Neural progenitor cell (in vitro differentiated cells): ENCODE data around the gene PRDM11. TPM values are rescaled to one million over a fixed set of nuclear protein-coding genes. Genes with fewer than 3 reads are reported as not detected.

Experiments
- DNase-seq: peaks from one replicate; pipeline ENCODE4 v3.0.0-alpha.2; 2016; ENCODE audit warnings: low spot score
- H2AFZ ChIP-seq: fragments of 200-600 bp; sonication (generic); replicated peaks from 2 replicates; pipeline ENCODE4 v1.6.1; 2016; ENCODE audit warnings: antibody characterized with exemption
- H3F3A ChIP-seq: fragments of 200-600 bp; sonication (generic); 2 replicates; pipeline ENCODE4 v1.6.1; 2016; ENCODE audit warnings: antibody characterized with exemption, low read depth
- H3K27ac ChIP-seq: fragments of 200-600 bp; sonication (generic); 2 replicates; pipeline ENCODE4 v1.5.1; 2016; ENCODE audit warnings: mild to moderate bottlenecking
- H3K27me3 ChIP-seq: fragments of 200-600 bp; sonication (generic); 2 replicates; pipeline ENCODE4 v1.6.1; 2016; ENCODE audit warnings: mild to moderate bottlenecking, moderate library complexity
- H3K36me3 ChIP-seq: fragments of 200-600 bp; sonication (generic); 2 replicates; pipeline ENCODE4 v1.5.1; 2016
- H3K4me1 ChIP-seq: fragments of 200-600 bp; sonication (generic); 2 replicates; pipeline ENCODE4 v1.6.1; 2016; ENCODE audit warnings: mixed run types
- H3K4me2 ChIP-seq: fragments of 200-600 bp; sonication (generic); 2 replicates; pipeline ENCODE4 v1.6.1; 2016
- H3K4me3 ChIP-seq: fragments of 200-600 bp; sonication (generic); 2 replicates; pipeline ENCODE4 v1.5.1; 2016
- H3K79me2 ChIP-seq: fragments of 200-600 bp; sonication (generic); 2 replicates; pipeline ENCODE4 v1.6.1; 2016; ENCODE audit warnings: low read depth
- H3K9ac ChIP-seq: fragments of 200-600 bp; sonication (generic); 2 replicates; pipeline ENCODE4 v1.6.1; 2016
- H3K9me3 ChIP-seq: fragments of 200-600 bp; sonication (generic); 2 replicates; pipeline ENCODE4 v1.5.1; 2016; ENCODE audit warnings: low read depth
- H4K20me1 ChIP-seq: fragments of 200-600 bp; sonication (generic); 2 replicates; pipeline ENCODE4 v1.6.1; 2016; ENCODE audit warnings: low read depth
- H3K27ac Mint-ChIP-seq: 3 replicates; pipeline ENCODE4 v1.8.0; 2021; ENCODE audit warnings: mixed read lengths
- H3K27me3 Mint-ChIP-seq: 2 replicates; pipeline ENCODE4 v1.8.0; 2022; ENCODE audit warnings: low read depth, mild to moderate bottlenecking, inconsistent platforms, moderate library complexity, mixed read lengths; ENCODE audit not compliant: insufficient read depth
- H3K36me3 Mint-ChIP-seq: 3 replicates; pipeline ENCODE4 v1.8.0; 2021; ENCODE audit warnings: mixed read lengths
- H3K4me1 Mint-ChIP-seq: 3 replicates; pipeline ENCODE4 v1.8.0; 2021; ENCODE audit warnings: mixed read lengths
- H3K4me3 Mint-ChIP-seq: 3 replicates; pipeline ENCODE4 v1.8.0; 2021; ENCODE audit warnings: mild to moderate bottlenecking, moderate library complexity, mixed read lengths
- H3K9me3 Mint-ChIP-seq: 3 replicates; pipeline ENCODE4 v1.8.0; 2020; ENCODE audit warnings: mixed read lengths
- CTCF ChIP-seq: fragments of 200-600 bp; sonication (generic); IDR thresholded peaks from 2 replicates; pipeline ENCODE4 v1.5.1; 2017; ENCODE audit warnings: antibody characterized with exemption, mild to moderate bottlenecking
- EZH2 ChIP-seq: fragments of 200-600 bp; sonication (generic); IDR thresholded peaks from 2 replicates; pipeline ENCODE4 v1.6.1; 2017; ENCODE audit warnings: antibody characterized with exemption, mild to moderate bottlenecking, moderate library complexity
- EZH2phosphoT487 ChIP-seq: fragments of 200-600 bp; sonication (generic); IDR thresholded peaks from 2 replicates; pipeline ENCODE4 v1.6.1; 2017; ENCODE audit warnings: antibody characterized with exemption
- total RNA-seq: library from RNA; depleted of rRNA; stranded (reverse); fragments of >200 nt; gene quantifications from 2 replicates; pipeline ENCODE4 v1.2.3, GENCODE V29; 2015; ENCODE audit warnings: low replicate concordance

Gene PRDM11
- total RNA-seq, 1 donor from 2014 or later: 1.8 TPM

- DNase-seq: no peak
- Mint-ChIP-seq H3K36me3 (no peaks in the 10 kb centered on the region), H3K4me1 (peaks cover 29% of the 10 kb centered on the region), H3K4me3 (no peak overlapping the region), H3K27me3 (peaks cover 2% of the 10 kb centered on the region), H3K27ac (no peak overlapping the region), H3K9me3 (no peaks in the 10 kb centered on the region)
- no peak overlapping the region for H3K9ac ChIP-seq
- H3K9me3 ChIP-seq: no peaks in the 10 kb centered on the region
- no peaks in the 10 kb centered on the region for H3K79me2 ChIP-seq
- H2AFZ ChIP-seq: no peak overlapping the region
- peaks cover 8% of the 10 kb centered on the region for H3K4me1 ChIP-seq
- no peaks in the 10 kb centered on the region for H3F3A ChIP-seq
- H4K20me1 ChIP-seq: peaks cover 44% of the 10 kb centered on the region
- no peaks in the 10 kb centered on the region for H3K27me3 ChIP-seq
- no peaks in the 10 kb centered on the region for H3K36me3 ChIP-seq
- no peak overlapping the region for H3K27ac ChIP-seq
- no peak overlapping the region for H3K4me3 ChIP-seq
- H3K4me2 ChIP-seq: no peak overlapping the region
- TF ChIP-seq EZH2phosphoT487: no peak
- TF ChIP-seq EZH2: no peak
- TF ChIP-seq CTCF: no peak
Measured at GRCh38 chr11:45159781-45160365, 13.4 kb downstream of the PRDM11 start.

GRCh38 chr11:45161252-45162063 is 15.0 kb downstream of the PRDM11 start:
- Histone ChIP-seq H3K4me1 (peaks cover 8% of the 10 kb centered on the region), H3K4me2 (no peak overlapping the region), H2AFZ (no peak overlapping the region), H3K9me3 (no peaks in the 10 kb centered on the region), H3K27ac (no peak overlapping the region), H3K27me3 (no peaks in the 10 kb centered on the region), H4K20me1 (peaks cover 47% of the 10 kb centered on the region), H3K36me3 (no peaks in the 10 kb centered on the region), H3K4me3 (no peak overlapping the region), H3K79me2 (no peaks in the 10 kb centered on the region), H3K9ac (no peak overlapping the region), H3F3A (no peaks in the 10 kb centered on the region)
- Mint-ChIP-seq H3K4me3 (no peak overlapping the region), H3K36me3 (no peaks in the 10 kb centered on the region), H3K27ac (no peak overlapping the region), H3K9me3 (no peaks in the 10 kb centered on the region), H3K27me3 (peaks cover 3% of the 10 kb centered on the region), H3K4me1 (peaks cover 29% of the 10 kb centered on the region)
- peak; percentile 25 for DNase-seq
- TF ChIP-seq EZH2: no peak
- no peak for TF ChIP-seq EZH2phosphoT487
- no peak for TF ChIP-seq CTCF

- Histone ChIP-seq H3F3A (no peaks in the 10 kb centered on the region), H3K27me3 (no peaks in the 10 kb centered on the region), H3K4me1 (peaks cover 8% of the 10 kb centered on the region), H3K27ac (no peak overlapping the region), H3K9ac (no peak overlapping the region), H3K4me3 (no peak overlapping the region), H3K36me3 (no peaks in the 10 kb centered on the region), H3K9me3 (no peaks in the 10 kb centered on the region), H4K20me1 (peaks cover 47% of the 10 kb centered on the region), H2AFZ (no peak overlapping the region), H3K4me2 (no peak overlapping the region), H3K79me2 (no peaks in the 10 kb centered on the region)
- TF ChIP-seq EZH2phosphoT487: no peak
- TF ChIP-seq CTCF: no peak
- no peak for TF ChIP-seq EZH2
- no peak for DNase-seq
- Mint-ChIP-seq H3K4me1 (peaks cover 26% of the 10 kb centered on the region), H3K9me3 (no peaks in the 10 kb centered on the region), H3K27ac (no peak overlapping the region), H3K36me3 (no peaks in the 10 kb centered on the region), H3K4me3 (no peak overlapping the region), H3K27me3 (peaks cover 7% of the 10 kb centered on the region)
Measured at GRCh38 chr11:45162064-45162375, 15.6 kb downstream of the PRDM11 start.
